Neural cell (in vitro differentiated cells): ENCODE data around the gene MGAT4A. TPM values are rescaled to one million over a fixed set of nuclear protein-coding genes. Genes with fewer than 3 reads are reported as not detected.

Experiments
- H2AFZ ChIP-seq: fragments of 200-600, 300-800 bp; sonication (generic), shearing (Covaris generic); 2 replicates; pipeline ENCODE4 v1.6.0; 2014; ENCODE audit warnings: low read depth, mild to moderate bottlenecking, antibody characterized with exemption, low read length, moderate library complexity
- H3F3A ChIP-seq: fragments of 200-600 bp; shearing (Covaris generic); 2 replicates; pipeline ENCODE4 v1.6.1; 2016; ENCODE audit warnings: mild to moderate bottlenecking, moderate library complexity, mixed read lengths, antibody characterized with exemption, low read length; ENCODE audit not compliant: insufficient read depth, poor library complexity, severe bottlenecking
- H3K27ac ChIP-seq: fragments of 200-600, 300-800 bp; sonication (generic), shearing (Covaris generic); 2 replicates; pipeline ENCODE4 v1.5.1; 2014; ENCODE audit warnings: mild to moderate bottlenecking, low read length, moderate library complexity
- H3K27me3 ChIP-seq: fragments of 300-800, 200-600 bp; sonication (generic), shearing (Covaris generic); 2 replicates; pipeline ENCODE4 v1.6.0; 2014; ENCODE audit warnings: mild to moderate bottlenecking, low read depth, low read length, moderate library complexity; ENCODE audit not compliant: insufficient read depth
- H3K36me3 ChIP-seq: fragments of 300-800, 200-600 bp; sonication (generic), shearing (Covaris generic); 2 replicates; pipeline ENCODE4 v1.5.1; 2014; ENCODE audit warnings: mild to moderate bottlenecking, antibody characterized with exemption, low read length, moderate library complexity; ENCODE audit not compliant: insufficient read depth
- H3K4me2 ChIP-seq: fragments of 300-800, 200-600 bp; sonication (generic), shearing (Covaris generic); 2 replicates; pipeline ENCODE4 v1.6.0; 2014; ENCODE audit warnings: mild to moderate bottlenecking, low read length
- H3K4me3 ChIP-seq: fragments of 300-800, 200-600 bp; sonication (generic), shearing (Covaris generic); 2 replicates; pipeline ENCODE4 v1.5.1; 2014; ENCODE audit warnings: mild to moderate bottlenecking, low read length, moderate library complexity
- H3K79me2 ChIP-seq: fragments of 200-600 bp; shearing (Covaris generic); replicated peaks from 2 replicates; pipeline ENCODE4 v1.6.0; 2014; ENCODE audit warnings: mild to moderate bottlenecking, low read length, moderate library complexity; ENCODE audit not compliant: insufficient read depth
- H3K9ac ChIP-seq: fragments of 300-800, 200-600 bp; sonication (generic), shearing (Covaris generic); 2 replicates; pipeline ENCODE4 v1.6.1; 2016; ENCODE audit warnings: mild to moderate bottlenecking, low read length, mixed read lengths
- H3K9me2 ChIP-seq: fragments of 200-600 bp; shearing (Covaris generic); 2 replicates; pipeline ENCODE4 v1.6.1; 2016; ENCODE audit warnings: mild to moderate bottlenecking, low read length, mixed read lengths; ENCODE audit not compliant: insufficient read depth
- H3K9me3 ChIP-seq: fragments of 200-600, 300-800 bp; sonication (generic), shearing (Covaris generic); 2 replicates; pipeline ENCODE4 v1.6.1; 2016; ENCODE audit warnings: mild to moderate bottlenecking, mixed run types, low read length, moderate library complexity, mixed read lengths
- H4K20me1 ChIP-seq: fragments of 200-600 bp; shearing (Covaris generic); 2 replicates; pipeline ENCODE4 v1.6.1; 2016; ENCODE audit warnings: mild to moderate bottlenecking, mixed run types; ENCODE audit not compliant: insufficient read depth
- EP300 ChIP-seq: fragments of 450-650 bp; conservative IDR thresholded peaks from 2 replicates; pipeline ENCODE4 v1.6.1; 2014; ENCODE audit warnings: antibody characterized with exemption, mild to moderate bottlenecking, moderate library complexity; ENCODE audit not compliant: poor library complexity, severe bottlenecking
- EZH2 ChIP-seq: fragments of 200-600, 300-800 bp; shearing (Covaris generic), sonication (generic); IDR thresholded peaks from 2 replicates; pipeline ENCODE4 v1.6.1; 2014; ENCODE audit warnings: antibody characterized with exemption, low read length, borderline replicate concordance, mild to moderate bottlenecking; ENCODE audit not compliant: insufficient read depth, poor library complexity, severe bottlenecking
- MXI1 ChIP-seq: fragments of 450-650 bp; conservative IDR thresholded peaks from 2 replicates; pipeline ENCODE4 v1.6.1; 2014; ENCODE audit warnings: antibody characterized with exemption, mild to moderate bottlenecking; ENCODE audit not compliant: poor library complexity, severe bottlenecking
- POLR2AphosphoS5 ChIP-seq: IDR thresholded peaks from 2 replicates; pipeline ENCODE4 v1.6.1; 2012
- RAD21 ChIP-seq: fragments of 450-650 bp; conservative IDR thresholded peaks from 2 replicates; pipeline ENCODE4 v1.6.1; 2014; ENCODE audit warnings: antibody characterized with exemption, mild to moderate bottlenecking, moderate library complexity
- SMC3 ChIP-seq: fragments of 450-650 bp; conservative IDR thresholded peaks from 2 replicates; pipeline ENCODE4 v1.6.1; 2014; ENCODE audit warnings: antibody characterized with exemption, mild to moderate bottlenecking, moderate library complexity; ENCODE audit not compliant: poor library complexity
- TAF1 ChIP-seq: IDR thresholded peaks from 2 replicates; pipeline ENCODE4 v1.6.1; 2012; ENCODE audit warnings: low read depth
- polyA plus RNA-seq: library from polyadenylated mRNA; depleted of rRNA; stranded (reverse); fragments of >200 nt; gene quantifications from 2 replicates; pipeline ENCODE4 v1.2.3, GENCODE V29; 2014
- TF ChIP-seq, protein P1 (sequence below): IDR thresholded peaks from 2 replicates; pipeline ENCODE4 v1.6.1; 2012; ENCODE audit warnings: borderline replicate concordance
- TF ChIP-seq, protein P2 (sequence below): fragments of 450-650 bp; IDR thresholded peaks from 2 replicates; pipeline ENCODE4 v1.5.1; 2014; ENCODE audit warnings: antibody characterized with exemption, mild to moderate bottlenecking, moderate library complexity; ENCODE audit not compliant: poor library complexity, severe bottlenecking

The MGAT4A gene
- polyA plus RNA-seq, 1 donor from 2014 or later = 54.8 TPM

DNA sequence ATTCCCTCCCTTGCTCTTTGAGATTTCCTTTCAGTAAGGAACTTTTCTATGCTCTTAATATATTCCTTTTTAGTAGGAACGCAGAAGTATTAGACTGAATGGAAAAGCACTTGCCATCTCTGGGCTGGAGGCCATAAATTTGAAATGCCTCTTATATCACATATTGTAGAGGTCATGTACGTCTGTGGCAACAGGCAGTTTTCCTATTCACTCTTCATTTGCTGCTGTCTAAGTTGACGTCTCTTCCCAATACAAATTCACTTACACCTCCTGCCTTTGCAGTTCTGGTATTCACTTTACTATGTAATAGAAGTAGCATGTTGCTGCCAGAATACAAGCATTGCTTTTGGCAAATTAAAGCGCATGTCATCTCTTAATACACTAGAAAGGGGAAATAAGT, 34.7 kb downstream of the MGAT4A start:
- Histone ChIP-seq H3K27ac (no peak overlapping the region), H3K79me2 (no peaks in the 10 kb centered on the region), H3K4me3 (no peak overlapping the region), H3F3A (no peaks in the 10 kb centered on the region), H4K20me1 (no peaks in the 10 kb centered on the region), H2AFZ (no peak overlapping the region), H3K9ac (no peak overlapping the region), H3K27me3 (no peaks in the 10 kb centered on the region), H3K36me3 (no peaks in the 10 kb centered on the region), H3K9me2 (no peaks in the 10 kb centered on the region), H3K9me3 (no peaks in the 10 kb centered on the region), H3K4me2 (no peak overlapping the region)
- TF ChIP-seq, protein P1, sequence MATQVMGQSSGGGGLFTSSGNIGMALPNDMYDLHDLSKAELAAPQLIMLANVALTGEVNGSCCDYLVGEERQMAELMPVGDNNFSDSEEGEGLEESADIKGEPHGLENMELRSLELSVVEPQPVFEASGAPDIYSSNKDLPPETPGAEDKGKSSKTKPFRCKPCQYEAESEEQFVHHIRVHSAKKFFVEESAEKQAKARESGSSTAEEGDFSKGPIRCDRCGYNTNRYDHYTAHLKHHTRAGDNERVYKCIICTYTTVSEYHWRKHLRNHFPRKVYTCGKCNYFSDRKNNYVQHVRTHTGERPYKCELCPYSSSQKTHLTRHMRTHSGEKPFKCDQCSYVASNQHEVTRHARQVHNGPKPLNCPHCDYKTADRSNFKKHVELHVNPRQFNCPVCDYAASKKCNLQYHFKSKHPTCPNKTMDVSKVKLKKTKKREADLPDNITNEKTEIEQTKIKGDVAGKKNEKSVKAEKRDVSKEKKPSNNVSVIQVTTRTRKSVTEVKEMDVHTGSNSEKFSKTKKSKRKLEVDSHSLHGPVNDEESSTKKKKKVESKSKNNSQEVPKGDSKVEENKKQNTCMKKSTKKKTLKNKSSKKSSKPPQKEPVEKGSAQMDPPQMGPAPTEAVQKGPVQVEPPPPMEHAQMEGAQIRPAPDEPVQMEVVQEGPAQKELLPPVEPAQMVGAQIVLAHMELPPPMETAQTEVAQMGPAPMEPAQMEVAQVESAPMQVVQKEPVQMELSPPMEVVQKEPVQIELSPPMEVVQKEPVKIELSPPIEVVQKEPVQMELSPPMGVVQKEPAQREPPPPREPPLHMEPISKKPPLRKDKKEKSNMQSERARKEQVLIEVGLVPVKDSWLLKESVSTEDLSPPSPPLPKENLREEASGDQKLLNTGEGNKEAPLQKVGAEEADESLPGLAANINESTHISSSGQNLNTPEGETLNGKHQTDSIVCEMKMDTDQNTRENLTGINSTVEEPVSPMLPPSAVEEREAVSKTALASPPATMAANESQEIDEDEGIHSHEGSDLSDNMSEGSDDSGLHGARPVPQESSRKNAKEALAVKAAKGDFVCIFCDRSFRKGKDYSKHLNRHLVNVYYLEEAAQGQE = no peak
- no peak for TF ChIP-seq TAF1
- no peak for TF ChIP-seq EP300

DNA sequence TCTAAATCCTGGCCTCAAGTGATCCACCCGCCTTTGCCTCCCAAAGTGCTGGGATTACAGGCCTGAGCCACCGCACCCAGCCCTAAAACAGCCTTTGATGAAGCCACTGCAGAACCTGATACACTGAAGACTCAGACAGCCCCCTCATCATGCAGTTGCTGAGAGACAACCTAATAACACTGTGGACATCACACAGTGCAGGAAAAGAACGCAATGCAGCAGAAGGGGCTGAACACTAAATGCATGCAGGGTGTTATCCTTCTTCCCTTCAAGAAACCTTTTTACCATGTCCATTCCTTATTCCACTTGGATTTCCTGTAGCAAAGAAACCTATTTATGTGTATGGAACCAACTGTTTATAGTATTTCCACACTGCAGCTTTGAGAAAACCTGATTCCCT, 35.7 kb downstream of the MGAT4A start:
- Histone ChIP-seq H3K4me2 (no peak overlapping the region), H4K20me1 (no peaks in the 10 kb centered on the region), H2AFZ (no peak overlapping the region), H3K9ac (no peak overlapping the region), H3K4me3 (no peak overlapping the region), H3K9me2 (no peaks in the 10 kb centered on the region), H3K36me3 (no peaks in the 10 kb centered on the region), H3K9me3 (no peaks in the 10 kb centered on the region), H3K27me3 (no peaks in the 10 kb centered on the region), H3F3A (no peaks in the 10 kb centered on the region), H3K27ac (no peak overlapping the region), H3K79me2 (peaks cover 4% of the 10 kb centered on the region)
- TF ChIP-seq EZH2 (no peak), RAD21 (no peak), MXI1 (no peak), POLR2AphosphoS5 (no peak), TAF1 (no peak), EP300 (no peak), SMC3 (no peak)
- TF ChIP-seq, protein P2, sequence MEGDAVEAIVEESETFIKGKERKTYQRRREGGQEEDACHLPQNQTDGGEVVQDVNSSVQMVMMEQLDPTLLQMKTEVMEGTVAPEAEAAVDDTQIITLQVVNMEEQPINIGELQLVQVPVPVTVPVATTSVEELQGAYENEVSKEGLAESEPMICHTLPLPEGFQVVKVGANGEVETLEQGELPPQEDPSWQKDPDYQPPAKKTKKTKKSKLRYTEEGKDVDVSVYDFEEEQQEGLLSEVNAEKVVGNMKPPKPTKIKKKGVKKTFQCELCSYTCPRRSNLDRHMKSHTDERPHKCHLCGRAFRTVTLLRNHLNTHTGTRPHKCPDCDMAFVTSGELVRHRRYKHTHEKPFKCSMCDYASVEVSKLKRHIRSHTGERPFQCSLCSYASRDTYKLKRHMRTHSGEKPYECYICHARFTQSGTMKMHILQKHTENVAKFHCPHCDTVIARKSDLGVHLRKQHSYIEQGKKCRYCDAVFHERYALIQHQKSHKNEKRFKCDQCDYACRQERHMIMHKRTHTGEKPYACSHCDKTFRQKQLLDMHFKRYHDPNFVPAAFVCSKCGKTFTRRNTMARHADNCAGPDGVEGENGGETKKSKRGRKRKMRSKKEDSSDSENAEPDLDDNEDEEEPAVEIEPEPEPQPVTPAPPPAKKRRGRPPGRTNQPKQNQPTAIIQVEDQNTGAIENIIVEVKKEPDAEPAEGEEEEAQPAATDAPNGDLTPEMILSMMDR = no peak
- TF ChIP-seq, protein P1 = no peak
